NCI-H146 treated with DMSO at 0.1 percent for 48 hours (cell line): ENCODE measurements around the gene BCAS3.

ENCODE experiments used
- DNase-seq: peaks from one replicate; lab custom pipeline; 2025; ENCODE audit not compliant: unreplicated experiment; lab: John Stamatoyannopoulos, UW

Gene BCAS3

DNA sequence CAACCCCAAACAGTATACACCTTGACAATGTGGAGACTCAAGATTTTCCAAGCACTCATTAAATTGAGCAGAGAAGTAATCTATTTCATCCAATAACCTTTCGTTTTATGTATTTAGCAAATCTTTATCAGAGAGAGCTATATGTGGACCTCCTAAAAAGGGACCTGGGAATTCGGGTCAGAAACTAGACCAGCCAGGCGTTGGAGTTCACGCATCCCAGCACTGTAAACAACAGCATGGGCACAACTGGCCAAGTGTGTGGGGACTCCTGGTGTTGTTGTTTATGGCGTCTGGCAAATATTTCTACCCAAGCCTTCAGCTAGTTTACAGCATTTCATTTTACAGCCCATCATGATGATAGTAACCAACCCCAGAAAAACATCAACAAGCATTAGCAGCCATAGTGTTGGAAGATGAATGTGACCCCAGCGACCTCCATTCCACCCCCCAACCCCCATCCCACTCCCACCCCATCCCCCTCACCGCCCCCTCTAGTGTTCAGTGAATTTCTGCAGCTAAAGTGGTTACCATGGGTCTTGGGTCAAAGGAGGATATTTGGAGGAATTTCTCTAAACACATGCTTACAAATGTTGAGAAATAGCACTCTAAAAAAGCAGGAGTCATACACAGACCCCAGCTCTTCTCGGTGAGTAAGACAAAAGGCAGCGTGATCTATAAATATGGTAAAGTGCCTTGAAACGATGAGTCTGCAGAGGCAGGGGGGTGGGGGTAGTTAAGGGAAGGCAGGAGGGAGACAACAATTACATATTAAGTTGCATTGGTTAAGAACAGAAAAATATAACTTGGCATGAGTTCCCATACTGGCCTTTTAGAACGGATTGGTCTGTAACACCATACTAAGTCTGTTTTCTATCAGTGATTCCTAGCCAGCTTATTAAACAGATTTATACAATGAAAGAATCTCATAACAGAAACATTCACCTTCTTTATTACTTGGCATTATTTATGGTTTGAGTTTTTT, 630.5 kb downstream of the BCAS3 start:
- DNase-seq = no peak

DNA sequence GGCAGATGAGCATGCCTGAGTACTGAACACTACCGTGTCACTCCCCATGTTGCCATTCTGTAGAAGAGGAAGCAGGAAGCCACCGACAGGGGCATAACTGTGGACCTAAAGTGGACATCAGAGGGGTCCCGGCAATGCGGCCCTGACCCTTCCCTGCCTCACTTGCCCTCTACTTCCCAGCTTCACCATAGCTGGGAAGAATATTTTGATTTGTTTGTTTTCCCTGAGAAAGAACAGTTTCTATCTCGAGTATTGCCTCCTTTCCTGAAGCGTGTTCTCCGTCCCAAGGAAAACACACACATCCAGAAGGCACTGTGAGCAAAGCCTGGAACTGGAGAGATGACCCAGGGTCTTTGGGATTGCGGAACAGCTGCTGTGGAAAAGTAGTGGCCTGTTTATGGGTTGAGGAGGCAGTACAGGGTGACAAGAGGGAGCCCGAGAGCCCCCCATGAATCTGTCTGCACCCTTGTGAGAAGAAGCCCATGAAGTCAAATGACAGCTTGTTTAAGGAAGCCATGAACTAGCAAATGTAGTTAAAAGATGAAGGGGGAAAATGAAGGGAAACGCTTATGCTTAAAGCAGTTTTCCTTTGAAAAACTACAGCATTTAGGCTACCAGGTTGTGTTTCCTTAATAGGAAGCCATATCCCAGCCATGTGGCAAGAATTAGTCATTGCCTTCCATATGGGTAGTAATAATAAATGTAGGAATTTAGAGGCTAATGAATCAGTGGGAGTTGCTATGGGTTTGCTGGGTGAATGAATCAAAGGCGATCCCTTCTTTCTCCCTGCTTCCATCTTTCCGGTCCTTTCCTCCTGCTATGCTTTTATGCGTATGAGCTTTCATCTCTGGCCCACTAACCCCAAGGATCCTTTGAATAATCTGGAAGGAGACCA, 632.0 kb downstream of the BCAS3 start:
- DNase-seq = no peak

DNA sequence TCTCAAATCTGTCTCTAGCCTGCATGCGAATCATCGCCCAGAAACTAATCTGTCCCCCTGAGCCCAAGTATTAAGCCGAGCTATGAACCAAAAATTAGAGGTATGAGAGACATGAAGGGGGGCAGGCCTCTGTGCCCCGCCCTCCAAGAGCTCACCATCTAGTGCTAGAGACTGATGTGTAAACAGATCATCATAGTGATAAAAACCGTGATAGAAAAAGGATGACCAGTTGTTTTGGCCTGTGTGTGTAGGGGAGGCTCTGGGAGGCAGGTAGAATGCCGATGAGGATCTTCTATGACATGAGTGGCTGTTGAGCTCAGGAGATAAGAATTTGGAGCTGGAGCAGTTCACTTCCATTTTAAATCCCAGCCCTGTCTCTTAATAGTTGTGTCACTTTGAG, 632.9 kb downstream of the BCAS3 start:
- no peak for DNase-seq

DNA sequence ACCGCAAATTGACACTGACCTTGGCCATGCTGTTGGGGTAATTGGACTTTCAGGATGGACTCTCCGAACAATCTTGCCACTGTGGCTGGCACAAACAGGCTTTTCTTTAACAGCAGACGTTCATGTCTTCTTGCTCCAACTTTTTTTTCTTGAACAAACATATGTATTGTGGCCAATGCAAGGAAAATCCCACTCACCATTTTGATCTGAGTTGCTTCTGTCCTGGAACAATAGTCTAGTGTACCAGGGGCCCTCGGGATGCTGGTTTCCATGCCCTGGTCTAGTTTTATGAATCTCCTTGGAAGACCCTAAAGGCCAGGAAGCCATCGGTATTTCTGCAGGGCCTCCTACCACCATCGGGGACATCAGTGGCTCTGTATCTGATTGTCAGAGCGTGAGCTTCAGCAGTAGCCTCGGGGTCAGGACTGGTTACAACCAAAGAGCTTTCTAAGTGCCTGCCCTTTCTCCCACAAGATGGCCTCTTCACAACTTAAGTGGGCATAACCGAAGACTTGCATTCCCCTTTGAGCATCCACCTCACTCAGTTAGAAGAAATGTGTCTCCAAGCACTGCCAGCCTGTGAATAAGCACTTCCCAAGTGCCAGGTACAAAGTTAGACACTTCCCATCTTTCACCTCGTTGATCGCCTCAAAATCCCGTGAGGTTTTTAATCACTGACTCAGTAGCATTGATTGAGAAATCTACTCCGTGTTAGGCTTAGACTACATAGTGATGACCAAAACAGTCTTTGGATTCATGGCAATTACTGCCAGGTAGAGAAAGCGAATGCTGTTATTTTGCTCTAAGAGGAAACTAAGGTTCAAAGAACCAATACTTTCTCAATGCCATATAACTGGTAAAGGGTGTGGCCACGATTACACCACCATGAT, 635.0 kb downstream of the BCAS3 start:
- no peak for DNase-seq

DNA sequence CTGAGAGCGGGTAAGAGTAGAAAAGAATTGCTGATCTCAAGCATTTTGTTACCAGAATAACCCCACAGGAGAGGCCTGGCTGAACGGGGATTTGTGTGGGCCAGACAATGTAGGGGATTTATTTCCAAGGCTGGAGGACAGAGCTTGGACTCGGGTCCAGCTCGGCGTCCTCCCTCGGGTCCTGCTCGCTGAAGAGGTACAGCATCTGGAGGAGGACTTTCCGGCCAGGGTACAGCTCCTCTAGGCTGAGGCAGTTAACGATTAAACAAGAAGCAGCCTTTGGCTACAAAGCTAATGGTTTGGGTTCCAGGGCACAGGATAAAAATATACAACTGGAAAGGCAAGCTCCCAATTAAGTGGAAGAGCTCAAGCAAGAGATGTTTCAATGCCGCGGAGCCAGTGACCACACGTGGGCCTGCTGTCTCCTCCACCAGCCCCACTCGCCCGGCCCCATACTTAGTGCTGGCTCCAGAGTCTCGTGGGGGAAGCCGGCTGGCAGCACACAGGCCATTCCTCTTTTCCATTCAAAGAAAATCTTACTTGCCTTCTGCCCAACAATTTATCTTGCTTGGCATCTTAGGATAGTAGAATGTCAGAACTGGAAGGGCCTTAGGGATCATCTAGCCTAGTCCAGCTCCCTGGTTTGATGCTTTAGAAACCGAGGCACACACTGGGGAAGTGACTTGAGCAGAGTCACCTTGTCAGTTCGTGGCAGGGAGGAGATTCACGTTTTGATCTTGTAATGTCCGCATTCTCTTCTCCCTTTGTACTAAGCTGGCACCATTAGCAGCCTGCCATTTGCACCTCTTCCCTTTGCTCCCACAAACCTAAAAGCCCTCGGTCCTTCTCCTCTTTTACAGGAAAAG, 636.0 kb downstream of the BCAS3 start:
- no peak for DNase-seq

DNA sequence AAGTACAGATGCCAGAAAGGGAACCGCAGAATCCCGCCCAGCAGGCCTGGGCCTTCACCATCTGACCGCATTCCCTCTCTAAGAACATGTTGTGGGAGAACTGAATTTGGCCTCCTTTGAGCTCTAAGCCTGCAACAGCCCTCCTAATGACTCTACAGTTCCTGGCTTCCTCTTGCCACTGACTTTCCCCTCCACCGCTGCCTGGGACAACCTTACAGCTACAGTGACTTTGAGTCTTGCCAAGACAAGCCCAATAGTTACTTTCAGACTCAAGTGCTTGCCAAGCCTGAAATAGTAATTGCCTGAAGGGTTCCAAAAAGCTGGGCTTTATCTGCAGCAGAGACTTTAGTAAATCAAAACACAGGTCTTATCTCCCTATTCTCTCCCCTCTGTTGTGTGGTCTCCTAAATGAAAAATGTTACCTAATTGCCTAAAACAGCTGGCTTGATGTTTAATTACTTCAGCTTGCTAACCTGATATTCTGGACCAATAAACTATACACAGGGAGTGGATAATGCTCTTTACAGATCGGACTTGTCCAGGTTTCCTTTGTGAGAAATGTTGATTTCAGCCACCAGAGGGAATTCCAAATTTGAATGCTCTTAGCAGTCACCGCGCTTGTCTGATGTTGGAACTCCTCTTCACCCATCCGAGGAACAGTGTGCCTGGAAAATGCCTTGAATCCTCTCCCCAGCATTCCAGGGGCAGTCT, 636.9 kb downstream of the BCAS3 start:
- no peak for DNase-seq

DNA sequence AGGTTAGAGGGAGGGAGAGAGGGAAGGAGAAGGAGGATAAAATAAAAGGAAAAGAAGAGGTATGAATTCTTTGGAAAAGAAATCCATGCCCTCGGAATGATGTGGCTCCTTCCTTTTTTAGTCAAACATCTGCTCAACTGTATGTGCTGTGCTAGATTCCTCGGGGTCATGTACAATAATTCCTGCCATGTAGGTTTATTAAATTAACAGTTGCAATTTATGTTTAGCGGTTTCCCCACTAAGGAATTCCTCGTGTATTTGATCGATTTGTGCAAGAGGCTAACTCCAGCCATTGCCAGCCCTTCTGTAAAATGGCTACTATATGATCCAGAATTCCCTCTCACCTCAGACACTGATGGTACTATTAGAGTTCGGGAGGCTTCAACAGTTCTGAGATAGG, 639.0 kb downstream of the BCAS3 start:
- DNase-seq = no peak

DNA sequence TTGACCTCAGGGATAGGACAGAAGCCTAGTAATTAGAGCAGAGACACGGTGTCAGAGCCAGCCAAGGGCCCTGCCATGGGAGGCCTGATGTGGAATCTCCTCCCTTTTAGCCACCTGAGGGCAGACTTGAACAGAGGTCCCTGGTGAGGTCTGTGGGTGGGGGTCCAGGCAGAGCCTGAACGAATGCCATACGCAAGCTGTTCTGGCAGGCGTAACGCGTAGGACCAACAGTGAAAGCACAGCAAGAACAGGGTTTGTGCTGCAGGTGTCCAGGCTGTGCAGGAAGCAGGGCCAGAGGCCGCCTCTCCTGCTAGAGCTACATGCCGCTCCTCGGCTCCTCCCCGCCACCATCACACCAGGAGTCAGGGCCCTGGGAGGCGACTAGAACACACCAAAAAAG, 640.1 kb downstream of the BCAS3 start:
- DNase-seq = no peak

DNA sequence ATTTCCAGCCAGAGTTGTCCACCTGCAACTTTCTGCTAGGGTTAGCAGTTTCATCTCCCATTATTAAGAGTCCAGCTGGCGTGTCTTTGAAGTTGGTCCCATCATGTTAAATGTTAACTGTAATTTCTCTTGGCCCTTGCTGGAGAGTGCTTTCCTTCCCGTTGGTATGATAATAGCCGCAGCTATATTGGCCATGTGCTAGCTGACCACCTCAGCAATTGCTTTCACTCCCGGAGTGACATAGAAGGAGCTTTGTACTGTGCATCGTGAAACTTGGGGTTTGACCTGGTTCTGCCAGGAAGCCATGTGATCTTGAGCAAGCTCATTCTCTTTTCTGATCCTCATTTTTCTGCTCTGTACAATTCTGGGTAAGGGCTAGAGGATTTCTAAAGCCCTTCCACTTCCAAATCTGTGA, 641.0 kb downstream of the BCAS3 start:
- no peak for DNase-seq

DNA sequence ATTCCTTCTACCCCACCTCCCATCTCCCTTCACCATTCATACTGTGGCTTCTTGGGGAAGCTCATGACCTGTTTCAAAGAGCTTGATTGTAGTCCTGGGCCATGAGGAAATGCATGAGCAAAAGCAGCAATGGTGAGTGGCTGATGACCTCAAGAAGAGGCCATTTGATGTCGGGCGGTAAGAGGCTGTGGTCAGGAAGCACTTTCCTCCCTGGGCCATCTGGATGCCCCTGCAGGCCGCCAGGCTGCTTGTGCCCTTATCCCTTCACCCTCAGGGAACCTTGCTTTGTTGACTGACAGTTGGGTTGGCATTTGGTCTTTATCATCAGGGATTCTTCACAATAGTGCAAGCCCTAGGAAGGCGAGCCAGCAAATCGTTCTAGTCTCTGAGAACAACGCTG, 643.7 kb downstream of the BCAS3 start:
- no peak for DNase-seq

DNA sequence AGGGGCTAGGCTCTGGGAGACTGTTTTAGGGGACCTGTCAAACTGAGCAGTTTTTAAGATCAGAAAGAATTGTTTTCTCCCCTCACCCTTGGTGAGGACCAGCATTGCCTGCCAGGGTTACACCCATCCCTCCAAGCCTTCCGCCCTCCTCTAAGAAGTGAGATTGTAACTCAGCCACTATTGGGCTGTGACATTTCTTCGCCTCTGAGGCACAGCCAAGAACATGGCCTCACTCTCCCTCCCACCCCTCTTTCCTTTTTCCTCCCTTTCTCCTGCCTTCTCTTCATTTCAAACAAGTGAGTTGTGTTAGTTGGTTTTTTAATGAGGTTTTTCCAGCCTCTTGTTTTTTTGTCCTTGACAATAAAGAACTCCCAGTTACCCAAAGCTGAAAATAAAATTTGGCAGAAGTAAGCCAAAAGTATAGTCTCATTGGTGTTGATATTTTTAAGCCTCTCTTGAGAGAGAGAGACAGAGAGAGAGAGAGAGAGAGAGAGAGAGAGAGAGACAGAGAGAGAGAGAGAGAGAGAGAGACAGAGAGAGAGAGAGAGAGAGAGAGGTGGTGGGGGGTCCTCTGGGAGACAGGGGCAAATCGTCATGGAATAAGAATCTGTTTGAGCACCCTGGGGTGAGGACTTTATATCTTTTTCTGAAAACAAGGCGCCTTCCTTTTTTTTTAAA, 644.8 kb downstream of the BCAS3 start:
- DNase-seq = no peak

DNA sequence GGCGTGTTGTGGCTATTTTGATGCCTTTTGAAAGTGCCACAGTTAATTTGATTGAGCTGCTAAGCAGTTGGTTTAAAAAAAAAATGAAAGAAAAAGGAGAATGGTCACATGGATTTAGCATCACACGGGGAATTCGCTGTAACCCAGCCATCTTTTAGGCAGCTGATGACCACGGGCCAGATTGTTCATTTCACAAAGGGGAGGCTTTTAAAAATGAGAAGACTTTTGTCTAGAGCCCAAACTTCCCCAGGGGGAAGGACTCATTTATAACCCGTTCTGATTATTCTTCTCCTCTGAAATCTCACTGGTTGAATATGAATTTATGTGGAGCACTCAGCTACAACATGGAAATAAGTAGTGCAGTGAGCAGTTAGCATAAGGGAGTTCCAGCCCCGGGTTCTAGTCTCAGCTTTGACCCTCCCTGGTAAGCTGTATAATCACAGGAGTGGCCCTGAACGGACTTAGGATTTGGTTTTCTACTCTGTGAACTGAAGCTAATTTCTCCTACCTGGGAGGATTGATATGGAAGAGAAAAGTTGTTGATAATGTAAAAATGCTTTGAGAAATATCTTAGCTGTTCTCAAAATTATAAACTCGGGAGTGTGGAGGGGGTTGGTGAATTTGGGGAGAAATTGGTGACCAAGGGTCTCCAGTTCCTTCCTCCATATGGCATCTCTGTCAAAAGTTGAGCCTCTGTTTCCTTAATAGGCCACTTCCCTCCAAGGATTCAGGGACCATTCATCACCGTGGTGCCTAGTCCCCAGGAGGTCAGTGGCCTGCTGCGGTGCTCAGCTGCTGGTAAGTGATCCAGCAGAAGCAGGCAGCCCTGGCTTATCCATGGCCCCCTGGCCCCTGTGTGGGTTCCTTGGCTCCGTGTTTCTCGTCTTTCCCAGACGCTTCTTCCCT, 645.6 kb downstream of the BCAS3 start:
- DNase-seq = no peak

DNA sequence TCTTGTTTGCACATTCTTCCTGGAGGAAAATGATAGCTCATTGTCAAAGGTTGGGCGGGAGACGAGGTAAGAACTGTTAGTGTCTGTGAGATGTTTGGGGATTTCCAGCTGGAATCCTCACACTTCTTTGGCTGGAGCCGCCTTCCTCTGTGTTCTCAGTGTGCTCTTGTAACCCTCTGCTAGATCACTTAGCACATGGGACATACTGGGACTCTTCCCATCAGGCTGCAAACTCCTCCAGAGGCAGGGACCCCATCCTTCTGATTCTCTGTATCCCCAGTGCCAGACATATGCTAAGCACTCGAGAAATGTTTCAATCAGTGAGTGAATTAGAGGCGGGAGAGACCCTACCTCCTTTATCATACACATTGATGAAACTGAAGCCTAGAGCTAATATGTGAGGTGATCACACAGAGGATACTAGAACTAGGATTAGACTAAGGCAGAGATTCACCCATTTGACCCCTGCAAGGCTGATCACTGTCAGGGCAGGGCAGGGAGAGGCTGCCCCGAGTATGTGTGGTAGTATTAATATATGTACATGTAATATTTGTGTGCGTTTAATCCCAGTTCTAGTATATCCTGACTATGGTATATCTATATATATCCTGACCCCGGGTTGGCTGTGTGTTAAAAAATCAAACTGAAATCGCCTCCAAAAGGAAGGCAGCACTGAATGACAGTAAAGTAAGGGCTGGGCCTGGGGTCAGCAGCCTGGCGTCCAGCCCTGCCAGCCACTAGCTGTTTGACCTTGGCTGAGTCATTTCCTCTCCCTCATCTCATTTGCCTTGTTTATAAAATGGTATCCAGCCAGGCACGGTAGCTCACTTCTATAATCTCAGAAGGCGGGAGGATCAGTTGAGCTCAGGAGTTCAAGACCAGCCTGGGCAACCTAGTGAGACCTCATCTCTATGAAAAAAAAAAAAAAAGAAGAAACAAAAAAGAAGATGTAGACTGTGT, 646.5 kb downstream of the BCAS3 start:
- no peak for DNase-seq

DNA sequence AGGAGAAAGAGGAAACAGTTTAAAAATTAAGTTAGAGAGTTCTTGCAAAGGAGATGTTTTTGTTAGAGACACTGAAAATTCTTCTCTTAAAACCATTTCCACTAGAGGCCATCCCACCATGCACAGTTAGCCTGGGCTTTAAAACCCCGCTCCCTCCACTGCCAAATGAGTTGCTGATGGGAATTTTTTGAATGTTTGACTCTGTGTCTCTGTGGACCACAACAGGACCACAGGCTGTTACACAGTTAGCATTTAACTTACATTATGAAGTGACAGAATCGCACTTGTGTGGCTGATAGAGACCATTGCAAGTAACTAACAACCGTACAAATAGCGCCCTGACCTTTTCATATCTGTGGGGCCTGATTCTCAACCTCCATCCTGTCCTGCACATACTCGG, 647.3 kb downstream of the BCAS3 start:
- DNase-seq = no peak

DNA sequence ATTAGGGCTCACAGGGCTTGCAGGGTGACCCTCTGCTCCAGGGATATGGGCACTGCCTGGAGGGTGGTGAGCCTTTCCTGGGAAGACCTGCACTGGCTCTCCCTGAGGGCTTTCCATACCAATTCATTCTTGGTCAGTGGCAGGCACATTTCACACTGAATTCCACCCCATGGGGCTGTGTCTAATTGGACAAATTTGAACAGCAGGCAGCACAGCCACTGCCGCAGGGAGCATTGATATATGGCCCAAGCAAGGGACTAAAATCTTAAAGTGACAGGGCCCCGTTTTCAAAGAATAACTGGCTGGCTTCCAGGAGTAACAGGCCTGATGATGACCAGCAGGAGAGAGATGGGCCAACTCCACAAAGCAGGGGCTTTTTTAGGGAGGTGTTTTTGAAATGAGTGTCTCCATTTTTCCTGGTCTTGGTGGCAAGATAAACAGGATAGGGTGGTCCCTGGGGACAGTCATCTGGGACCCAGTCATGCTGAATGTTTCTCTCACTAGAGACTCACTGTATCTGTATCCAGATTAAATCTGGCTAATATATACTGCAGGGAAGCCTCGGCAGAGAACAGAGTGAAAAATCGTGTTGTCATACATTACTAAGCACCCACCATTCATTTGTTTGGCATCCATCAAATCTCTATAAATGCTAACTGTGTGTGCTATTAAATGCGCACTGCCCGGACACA, 647.9 kb downstream of the BCAS3 start:
- DNase-seq = peak; percentile 42

DNA sequence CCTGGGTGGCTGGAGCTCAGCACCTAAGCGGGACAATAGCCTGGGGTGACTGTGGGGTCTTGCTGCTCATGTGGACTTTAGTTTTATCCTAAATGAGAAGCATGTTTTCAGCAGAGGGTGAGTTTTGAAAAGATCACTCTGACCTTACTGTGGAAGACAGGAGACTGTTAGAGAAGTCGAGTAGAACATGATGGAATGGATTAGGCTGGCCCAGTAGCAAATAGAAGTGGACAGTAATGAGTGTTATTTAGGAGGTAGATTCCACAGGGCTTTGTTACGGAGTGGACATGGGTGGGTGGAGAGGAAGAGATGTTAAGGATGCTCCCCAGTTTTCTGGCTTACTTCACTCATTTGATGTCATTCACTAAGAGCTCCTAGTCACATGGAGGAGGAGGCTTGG, 648.7 kb downstream of the BCAS3 start:
- DNase-seq = no peak
